ENCODE data around the gene HIVEP2.

- TF ChIP-seq CTCF (IDR thresholded peaks at IDR 0.05) (no peak), POLR2A (IDR thresholded peaks at IDR 0.05) (no peak), POLR2AphosphoS5 (IDR thresholded peaks at IDR 0.05) (no peak), EP300 (IDR thresholded peaks at IDR 0.05) (no peak)
Measured at GRCh38 chr6:142729618-142730017, 215.4 kb downstream of the HIVEP2 start.

All from stomach (tissue), 4 donors.